Astrocyte of the cerebellum (primary cell): ENCODE data around the gene EXOC6B.

Experiments
- DNase-seq: peaks from one replicate; pipeline ENCODE4 v3.0.0-alpha.2; 2011; ENCODE audit warnings: low read depth
- H3K4me3 ChIP-seq: 2 replicates; pipeline ENCODE4 v1.5.1; 2011; ENCODE audit warnings: mild to moderate bottlenecking, low read depth, low read length, moderate library complexity
- CTCF ChIP-seq: IDR thresholded peaks from 2 replicates; pipeline ENCODE4 v1.5.1; 2012; ENCODE audit warnings: low read length, low read depth, moderate library complexity, mild to moderate bottlenecking; ENCODE audit errors: missing control alignments
- in situ Hi-C: cut with HindIII; loops from 2 replicates; pipeline ENCODE4 v1.10.0; 2017; ENCODE audit warnings: low sequenced_read_pairs

EXOC6B gene

DNA sequence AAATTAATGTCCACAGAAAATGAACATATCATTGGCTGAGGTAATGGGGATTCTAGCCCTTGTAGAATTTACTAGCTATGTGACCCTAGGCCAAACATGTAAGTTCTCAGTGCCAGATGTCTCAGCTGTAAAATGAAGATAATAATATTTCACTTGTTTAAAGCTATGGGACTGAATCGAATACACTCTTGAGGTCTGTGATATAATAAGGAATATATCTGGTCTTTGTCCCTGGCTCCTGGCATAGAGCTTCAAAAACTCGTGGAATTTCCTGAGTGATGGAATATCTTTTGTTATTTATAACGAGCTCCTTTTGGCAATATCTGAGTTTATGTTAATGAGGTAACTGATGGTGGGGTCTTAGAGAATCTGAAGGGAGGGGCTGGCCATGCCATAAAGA is 476.8 kb downstream of the EXOC6B start:
- no peak for TF ChIP-seq CTCF
- DNase-seq = no peak
- no peak overlapping the region for H3K4me3 ChIP-seq
- in situ Hi-C loops = no loop called here

GRCh38 chr2:72347081-72347480 is 478.8 kb downstream of the EXOC6B start:
- in situ Hi-C loops = no loop called here
- H3K4me3 ChIP-seq = no peak overlapping the region

GRCh38 chr2:72341639-72342038 is 484.2 kb downstream of the EXOC6B start:
- TF ChIP-seq CTCF = no peak
- H3K4me3 ChIP-seq = no peak overlapping the region
- no peak for DNase-seq
- in situ Hi-C loops = no loop called here

More at GRCh38 chr2:72347081-72347480, 478.8 kb downstream of the EXOC6B start:
- no peak for TF ChIP-seq CTCF
- no peak for DNase-seq

DNA sequence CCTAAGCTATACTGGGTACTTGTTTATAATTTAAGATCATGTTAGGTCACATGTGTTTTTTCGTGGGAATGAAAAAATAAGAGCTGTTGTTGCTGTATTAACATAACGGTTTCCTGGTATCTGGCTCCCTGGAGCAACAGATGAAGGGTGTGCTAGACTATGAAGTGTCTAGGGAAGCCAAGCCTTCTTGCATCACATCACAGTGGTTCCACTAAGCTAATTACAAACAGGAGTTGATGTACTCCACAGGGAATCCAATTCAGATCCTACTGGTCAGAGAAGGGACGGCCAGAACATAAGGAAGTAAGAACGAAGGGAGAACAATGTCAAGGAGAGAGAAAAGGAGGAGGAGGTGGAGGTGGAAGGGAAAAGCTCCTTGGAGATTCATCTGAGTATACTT is 485.2 kb downstream of the EXOC6B start:
- in situ Hi-C loops = no loop called here
- TF ChIP-seq CTCF = no peak
- DNase-seq = no peak
- H3K4me3 ChIP-seq = no peak overlapping the region

- no peak for DNase-seq
- TF ChIP-seq CTCF = no peak
- in situ Hi-C loops = no loop called here
- H3K4me3 ChIP-seq = no peak overlapping the region
These were observed 487.8 kb downstream of the EXOC6B start for GRCh38 chr2:72338076-72338475.

DNA sequence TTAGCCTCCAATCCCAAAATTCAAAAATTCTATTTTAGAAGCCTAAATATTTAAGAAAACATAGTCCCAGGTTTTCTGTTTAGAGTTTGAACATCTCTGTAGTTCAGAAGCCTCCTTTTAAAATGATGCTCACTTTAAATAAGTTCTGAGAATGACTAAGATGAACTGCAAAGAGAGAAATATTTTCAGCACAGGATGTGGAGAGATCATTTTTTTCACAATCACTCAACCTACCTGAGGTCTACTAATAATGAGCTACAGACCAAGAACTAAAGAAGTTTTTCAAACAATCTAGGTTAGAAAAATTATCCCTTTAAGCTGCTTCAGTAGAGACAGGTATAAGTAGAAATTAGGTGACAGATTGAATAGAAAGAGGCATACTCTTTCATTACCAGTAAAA is 493.1 kb downstream of the EXOC6B start:
- in situ Hi-C loops = no loop called here
- no peak overlapping the region for H3K4me3 ChIP-seq
- no peak for DNase-seq
- TF ChIP-seq CTCF = no peak

GRCh38 chr2:72330652-72331051 is 495.2 kb downstream of the EXOC6B start:
- DNase-seq = no peak

More at GRCh38 chr2:72330652-72331051, 495.2 kb downstream of the EXOC6B start:
- no peak overlapping the region for H3K4me3 ChIP-seq
- in situ Hi-C loops = no loop called here
- TF ChIP-seq CTCF = no peak
